Chondrocyte (in vitro differentiated cells): Measurements from ENCODE around the gene VPREB3. TPM values are rescaled to one million over a fixed set of nuclear protein-coding genes. Genes with fewer than 3 reads are reported as not detected.

ENCODE experiments used
- DNase-seq: peaks from one replicate; pipeline ENCODE4 v3.0.0; 2021; ENCODE audit warnings: mixed read lengths, low spot score
- H3K27ac Mint-ChIP-seq: one replicate; pipeline ENCODE4 v1.8.0; 2021; ENCODE audit warnings: mild to moderate bottlenecking, moderate library complexity, mixed read lengths; ENCODE audit not compliant: unreplicated experiment
- H3K27me3 Mint-ChIP-seq: 2 replicates; pipeline ENCODE4 v1.8.0; 2021; ENCODE audit warnings: low read depth, mixed read lengths
- H3K36me3 Mint-ChIP-seq: 2 replicates; pipeline ENCODE4 v1.8.0; 2021; ENCODE audit warnings: low read depth, mixed read lengths
- H3K4me1 Mint-ChIP-seq: 2 replicates; pipeline ENCODE4 v1.8.0; 2021; ENCODE audit warnings: low read depth, mild to moderate bottlenecking, mixed read lengths
- H3K4me3 Mint-ChIP-seq: one replicate; pipeline ENCODE4 v1.8.0; 2021; ENCODE audit warnings: mild to moderate bottlenecking, moderate library complexity, mixed read lengths; ENCODE audit not compliant: unreplicated experiment
- H3K9me3 Mint-ChIP-seq: 2 replicates; pipeline ENCODE4 v1.8.0; 2021; ENCODE audit warnings: low read depth, mixed read lengths
- long read RNA-seq: library from polyadenylated mRNA; stranded (forward); transcript quantifications from one replicate; pipeline ENCODE4 v2.0.0, GENCODE V29; 2021
- total RNA-seq: library from RNA; stranded (reverse); gene quantifications from 3 replicates; pipeline ENCODE4 v1.2.1, GENCODE V29; 2021
- TF ChIP-seq, protein P1 (sequence below): fragments of 200-600 bp; sonication (generic); IDR thresholded peaks from 2 replicates; pipeline ENCODE4 v1.5.0; 2021; ENCODE audit warnings: antibody characterized with exemption, mild to moderate bottlenecking, moderate library complexity

The VPREB3 gene, protein sequence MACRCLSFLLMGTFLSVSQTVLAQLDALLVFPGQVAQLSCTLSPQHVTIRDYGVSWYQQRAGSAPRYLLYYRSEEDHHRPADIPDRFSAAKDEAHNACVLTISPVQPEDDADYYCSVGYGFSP
- not detected in 3 replicates for total RNA-seq
- long read RNA-seq: 0 reads

DNA sequence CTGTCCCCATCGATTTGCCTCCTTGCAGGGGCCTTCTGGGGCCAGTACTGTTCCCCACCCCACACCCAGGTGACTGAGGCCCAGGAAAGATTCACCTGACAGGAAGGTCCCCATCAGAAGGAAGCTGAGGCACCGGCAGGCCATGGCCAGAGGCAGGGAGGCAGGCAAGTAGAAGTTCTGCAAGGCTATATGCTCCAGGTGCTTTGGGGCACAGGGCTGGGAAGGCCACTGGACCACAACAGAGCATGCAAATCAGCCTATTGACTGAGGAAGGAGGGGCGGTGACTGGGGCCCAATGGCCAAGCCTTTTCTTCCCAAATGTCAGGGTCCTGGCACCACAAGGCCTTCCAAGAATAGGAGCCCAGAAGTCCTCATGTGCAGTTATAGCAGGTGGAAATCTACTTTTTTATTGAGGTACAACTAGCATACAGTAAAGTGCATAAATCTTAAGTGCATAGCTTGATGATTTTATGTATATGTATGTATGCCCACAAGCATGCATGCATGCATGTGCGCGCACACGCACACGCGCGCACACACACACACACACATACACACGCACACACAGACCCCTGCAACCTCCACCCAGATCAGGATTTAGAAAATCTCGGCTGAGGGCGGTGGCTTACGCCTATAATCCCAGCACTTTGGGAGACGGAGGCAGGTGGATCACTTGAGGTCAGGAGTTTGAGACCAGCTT is at the start of gene VPREB3:
Gene VPREB3 (minus strand): TSS at position 206 of the 700 bp plus-strand sequence. CDS start 62 bp downstream, at position 144.
- Mint-ChIP-seq H3K9me3 (no peaks in the 10 kb centered on the region), H3K27ac (no peak within 1 kb of the TSS), H3K4me3 (no peak within 1 kb of the TSS), H3K36me3 (no peaks in the 10 kb centered on the region), H3K27me3 (no peaks in the 10 kb centered on the region), H3K4me1 (peaks cover 17% of the 10 kb centered on the region)
- no peak for DNase-seq
- TF ChIP-seq, protein P1, sequence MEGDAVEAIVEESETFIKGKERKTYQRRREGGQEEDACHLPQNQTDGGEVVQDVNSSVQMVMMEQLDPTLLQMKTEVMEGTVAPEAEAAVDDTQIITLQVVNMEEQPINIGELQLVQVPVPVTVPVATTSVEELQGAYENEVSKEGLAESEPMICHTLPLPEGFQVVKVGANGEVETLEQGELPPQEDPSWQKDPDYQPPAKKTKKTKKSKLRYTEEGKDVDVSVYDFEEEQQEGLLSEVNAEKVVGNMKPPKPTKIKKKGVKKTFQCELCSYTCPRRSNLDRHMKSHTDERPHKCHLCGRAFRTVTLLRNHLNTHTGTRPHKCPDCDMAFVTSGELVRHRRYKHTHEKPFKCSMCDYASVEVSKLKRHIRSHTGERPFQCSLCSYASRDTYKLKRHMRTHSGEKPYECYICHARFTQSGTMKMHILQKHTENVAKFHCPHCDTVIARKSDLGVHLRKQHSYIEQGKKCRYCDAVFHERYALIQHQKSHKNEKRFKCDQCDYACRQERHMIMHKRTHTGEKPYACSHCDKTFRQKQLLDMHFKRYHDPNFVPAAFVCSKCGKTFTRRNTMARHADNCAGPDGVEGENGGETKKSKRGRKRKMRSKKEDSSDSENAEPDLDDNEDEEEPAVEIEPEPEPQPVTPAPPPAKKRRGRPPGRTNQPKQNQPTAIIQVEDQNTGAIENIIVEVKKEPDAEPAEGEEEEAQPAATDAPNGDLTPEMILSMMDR: no peak

DNA sequence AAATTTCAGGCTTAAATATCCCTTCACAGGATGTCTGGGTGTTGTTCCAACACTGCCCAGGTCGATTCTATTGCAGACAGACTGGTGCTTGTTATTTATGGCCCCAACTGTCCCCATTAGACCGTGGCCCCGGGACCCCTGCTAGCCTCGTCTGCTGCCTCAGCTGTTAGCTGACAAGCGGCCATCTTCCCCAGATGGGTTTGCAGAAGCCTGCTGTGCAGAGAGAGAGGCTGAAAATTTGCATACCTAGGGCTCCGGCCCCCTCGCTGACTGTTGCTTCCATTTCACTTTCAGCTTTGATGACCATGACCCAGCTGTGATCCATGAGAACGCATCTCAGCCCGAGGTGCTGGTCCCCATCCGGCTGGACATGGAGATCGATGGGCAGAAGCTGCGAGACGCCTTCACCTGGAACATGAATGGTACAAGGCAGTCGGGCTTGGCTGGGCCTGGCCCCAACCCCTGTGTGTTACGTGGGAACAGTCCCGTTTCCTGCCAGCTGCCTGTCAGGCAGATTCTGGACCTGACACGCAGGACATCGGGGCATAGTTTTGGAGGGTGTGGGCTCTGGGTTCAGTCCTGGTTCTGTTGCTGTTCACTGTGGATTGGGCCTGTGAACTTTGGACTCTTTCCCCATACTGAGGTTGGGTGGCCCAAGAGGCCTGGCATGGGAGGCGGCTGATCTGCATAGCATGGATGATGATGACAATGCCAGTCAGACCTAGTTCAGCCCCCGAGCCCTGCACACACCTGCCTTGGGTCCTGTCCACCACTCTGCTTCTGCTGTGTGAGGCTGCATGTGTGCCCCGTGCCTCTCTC is 49.0 kb upstream of the VPREB3 start:
- Mint-ChIP-seq H3K27ac (peak overlapping the region; percentile 57), H3K36me3 (peaks cover 48% of the 10 kb centered on the region), H3K4me1 (no peaks in the 10 kb centered on the region), H3K4me3 (no peak overlapping the region), H3K9me3 (no peaks in the 10 kb centered on the region), H3K27me3 (no peaks in the 10 kb centered on the region)
- peak; percentile 74 for DNase-seq
- TF ChIP-seq, protein P1: no peak

DNA sequence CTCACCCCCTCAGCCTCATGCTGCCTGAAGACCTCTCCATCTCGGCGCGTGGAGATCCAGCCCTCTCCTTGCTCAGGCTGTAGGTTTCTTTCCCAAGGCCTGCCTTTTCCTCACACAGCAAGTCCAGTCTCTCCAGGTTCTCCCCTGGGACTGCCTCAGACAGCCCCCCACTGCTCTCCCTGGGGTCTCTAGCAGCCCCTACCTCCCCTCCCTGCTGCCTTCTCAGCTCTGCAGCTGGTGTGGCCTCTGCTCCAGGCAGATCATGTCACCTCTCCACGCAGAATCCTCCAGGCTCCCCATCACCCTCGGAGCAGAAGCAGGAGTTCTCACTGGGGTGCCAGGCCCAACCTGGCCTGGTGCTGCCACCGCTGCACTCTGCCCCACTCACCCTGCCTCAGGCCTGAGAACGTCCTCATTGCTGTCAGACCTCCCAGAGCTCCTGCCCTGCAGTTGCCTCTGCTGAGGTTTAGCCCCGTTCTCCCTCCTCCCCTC is 47.7 kb upstream of the VPREB3 start:
- TF ChIP-seq, protein P1: no peak
- no peaks in the 10 kb centered on the region for H3K9me3 Mint-ChIP-seq
- no peaks in the 10 kb centered on the region for H3K4me1 Mint-ChIP-seq
- H3K4me3 Mint-ChIP-seq: no peak overlapping the region
- H3K36me3 Mint-ChIP-seq: peaks cover 43% of the 10 kb centered on the region
- no peaks in the 10 kb centered on the region for H3K27me3 Mint-ChIP-seq
- DNase-seq: peak; percentile 48
- no peak overlapping the region for H3K27ac Mint-ChIP-seq

DNA sequence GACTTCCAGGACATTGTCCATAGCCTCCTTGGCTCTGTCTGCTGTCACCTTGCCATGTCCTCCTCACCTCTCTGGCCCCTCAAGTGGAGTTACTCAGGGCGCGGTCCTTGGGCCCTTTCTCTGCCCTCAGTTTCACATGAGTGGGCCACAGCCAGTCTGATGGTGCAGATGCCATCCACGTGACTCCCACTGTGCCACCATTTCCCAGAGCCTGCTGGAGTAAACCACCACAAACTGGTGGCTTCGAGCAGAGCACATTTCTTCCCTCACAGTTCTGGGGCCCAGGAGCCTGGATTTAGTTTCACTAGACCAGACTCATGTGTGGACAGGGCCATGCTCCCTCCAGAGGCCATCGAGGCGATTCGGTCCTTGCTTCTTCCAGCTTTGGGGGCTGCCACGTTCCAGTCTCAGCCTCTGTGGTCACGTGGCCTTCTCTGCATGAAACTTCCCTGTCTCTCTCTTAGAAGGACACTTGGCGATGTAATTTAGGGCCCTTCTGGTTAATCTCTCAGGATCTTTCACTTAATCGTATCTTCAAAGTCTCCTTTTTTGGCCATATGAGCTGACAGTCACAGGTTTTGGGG is 47.1 kb upstream of the VPREB3 start:
- Mint-ChIP-seq H3K4me1 (peaks cover 5% of the 10 kb centered on the region), H3K36me3 (peaks cover 46% of the 10 kb centered on the region), H3K27ac (no peak overlapping the region), H3K4me3 (no peak overlapping the region), H3K27me3 (no peaks in the 10 kb centered on the region), H3K9me3 (no peaks in the 10 kb centered on the region)
- DNase-seq: peak; percentile 49
- TF ChIP-seq, protein P1: no peak
